NCI-H2029 treated with DMSO at 0.1 percent for 48 hours (cell line): ENCODE data around the gene TNS3.
A peak's percentile ranks its signal among the peaks of the same experiment; 100 is the strongest.
"Not testable (repeated sequence)": the region's sequence is repeated elsewhere in the genome, so short reads cannot be mapped to it uniquely, and the experiment has no call there.

Experiments used
- DNase-seq: peaks from one replicate; lab custom pipeline; 2025; lab: John Stamatoyannopoulos, UW

The TNS3 gene

DNA sequence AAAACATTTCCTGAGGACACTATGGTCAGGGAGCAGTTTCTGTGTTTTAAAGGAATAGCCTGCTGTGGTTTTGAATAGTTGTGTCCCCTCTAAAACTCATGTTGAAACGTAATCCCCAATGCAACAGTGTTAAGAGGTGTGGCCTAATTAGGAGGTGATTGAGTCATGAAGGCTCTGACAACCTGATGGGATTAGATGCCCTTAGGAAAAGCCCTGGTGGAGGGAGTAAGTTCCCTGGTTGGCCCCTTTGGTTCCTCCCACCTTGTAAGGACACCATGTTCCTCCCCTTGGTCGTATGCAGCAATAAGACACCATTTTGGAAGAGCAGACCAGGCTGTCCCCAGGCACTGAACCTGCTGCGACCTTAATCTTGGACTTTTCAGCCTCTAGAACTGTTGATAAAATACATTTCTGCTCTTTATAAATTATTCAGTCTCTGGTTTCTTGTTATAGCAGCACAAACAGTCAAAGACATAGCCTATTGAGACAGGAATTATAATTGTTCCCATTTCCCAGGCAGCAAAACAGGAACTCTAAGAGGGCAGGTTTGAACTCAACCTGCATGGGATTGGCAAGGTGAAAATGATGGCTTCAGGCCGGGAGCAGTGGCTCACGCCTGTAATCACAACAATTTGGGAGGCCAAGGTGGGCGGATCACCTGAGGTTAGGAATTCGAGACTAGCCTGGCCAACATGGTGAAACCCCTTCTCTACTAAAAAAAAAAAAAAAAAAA is 20.5 kb upstream of the TNS3 start:
- no peak for DNase-seq

GRCh38 chr7:47601881-47602249 is 20.0 kb upstream of the TNS3 start:
- DNase-seq, result no peak

DNA sequence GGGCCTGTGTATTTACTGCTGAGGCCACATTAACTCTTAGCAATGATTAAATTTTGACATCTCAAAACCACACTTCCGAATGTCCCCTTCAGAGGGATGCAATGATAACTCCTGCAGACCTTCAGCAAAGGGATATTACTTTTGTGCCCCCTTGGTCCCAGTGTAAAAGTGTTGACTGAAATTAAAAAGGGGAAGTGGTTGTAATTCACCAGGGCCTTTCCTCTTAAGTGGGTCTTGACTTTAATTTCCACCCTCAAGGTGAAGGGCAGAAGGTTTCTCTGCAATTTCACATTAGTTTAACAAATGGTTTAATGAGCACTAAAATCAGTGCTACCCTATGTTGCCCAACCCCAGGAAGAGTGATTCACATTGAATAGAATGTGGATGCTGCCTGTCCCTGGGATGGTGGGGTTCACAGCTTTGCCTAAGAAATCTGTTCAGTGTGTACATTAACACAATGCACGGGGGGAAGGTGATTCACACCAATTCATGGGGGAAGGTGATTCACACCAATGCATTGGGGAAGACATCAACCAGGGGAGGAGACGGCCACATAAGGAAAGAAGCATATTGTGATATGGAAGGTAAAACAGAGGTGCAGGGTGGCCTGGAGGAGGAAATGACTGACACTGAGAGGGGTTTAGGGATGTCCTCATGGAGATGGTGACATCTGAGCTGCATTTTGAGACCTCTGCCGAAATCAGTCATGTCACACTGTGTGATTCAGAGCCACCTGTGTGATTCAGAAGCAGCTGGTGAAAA is 19.4 kb upstream of the TNS3 start:
- no peak for DNase-seq

- no peak for DNase-seq
These were observed 18.5 kb upstream of the TNS3 start for GRCh38 chr7:47600199-47601118.

DNA sequence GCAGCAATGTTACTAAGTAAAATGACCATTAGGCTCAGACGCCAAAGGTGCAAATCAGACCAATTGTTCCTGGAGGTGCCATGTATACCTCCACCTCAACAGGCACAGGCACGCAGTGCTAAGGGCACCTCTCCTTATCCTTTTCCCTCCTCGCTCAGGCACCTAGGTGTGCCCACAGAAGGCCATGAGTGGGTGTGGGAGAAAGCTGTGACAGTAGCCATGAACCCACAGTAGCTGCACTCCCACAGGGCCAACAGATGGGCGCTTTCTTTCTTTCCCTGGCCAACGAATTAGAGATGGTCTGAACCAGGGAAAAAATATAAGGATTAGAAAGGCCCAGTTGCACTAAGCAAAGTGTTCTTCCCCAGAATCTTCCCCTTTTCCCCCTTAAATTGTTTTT is 15.5 kb upstream of the TNS3 start:
- DNase-seq, result no peak

DNA sequence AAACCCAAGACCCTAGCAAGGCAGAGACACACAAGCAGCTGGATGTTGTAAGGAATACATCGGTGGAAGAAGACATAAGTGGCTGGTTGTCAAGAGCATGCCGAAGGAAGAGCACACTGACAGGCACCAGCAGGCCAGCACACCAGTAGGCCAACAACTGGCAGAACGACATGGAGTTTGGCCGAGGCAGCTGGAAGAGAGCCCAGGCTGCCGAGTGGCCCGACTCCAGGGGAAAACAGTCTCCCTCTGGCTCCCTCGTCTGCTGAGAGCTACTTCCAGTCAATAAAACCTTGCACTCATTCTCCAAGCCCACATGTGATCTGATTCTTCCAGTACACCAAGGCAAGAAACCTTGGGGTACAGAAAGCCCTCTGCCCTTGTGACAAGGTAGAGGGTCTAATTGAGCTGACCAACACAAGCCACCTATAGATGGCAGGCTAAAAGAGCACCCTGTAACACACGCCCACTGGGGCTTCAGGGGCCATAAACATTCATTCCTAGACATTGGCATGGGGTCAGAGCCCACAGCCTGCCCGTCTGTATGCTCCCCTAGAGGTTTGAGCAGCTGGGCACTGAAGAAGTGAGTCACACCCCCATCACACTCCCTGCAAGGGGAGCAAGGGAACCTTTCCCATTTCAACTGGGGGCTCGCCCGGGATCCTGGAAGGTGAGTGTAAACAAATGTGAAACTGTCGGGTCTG is 14.7 kb upstream of the TNS3 start:
- no peak for DNase-seq

DNA sequence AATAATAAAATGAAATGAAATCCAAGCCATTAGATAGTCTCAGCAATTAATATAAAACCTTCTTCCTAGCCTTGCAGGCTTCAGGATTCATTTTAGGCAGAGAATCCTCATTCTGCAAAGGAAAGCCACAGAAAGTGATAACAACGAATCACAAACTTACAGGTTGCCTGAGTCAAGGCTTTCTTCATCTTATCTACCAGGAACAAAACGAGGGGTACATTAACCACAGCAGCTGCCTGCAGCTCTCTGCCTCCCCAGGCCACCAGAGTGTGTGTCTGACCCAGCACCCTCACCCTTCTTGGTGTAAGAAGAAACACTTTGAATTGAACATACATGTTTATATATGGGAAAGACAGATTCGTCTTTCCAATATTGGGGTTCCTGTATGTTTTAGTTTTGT is 12.5 kb upstream of the TNS3 start:
- no peak for DNase-seq

DNA sequence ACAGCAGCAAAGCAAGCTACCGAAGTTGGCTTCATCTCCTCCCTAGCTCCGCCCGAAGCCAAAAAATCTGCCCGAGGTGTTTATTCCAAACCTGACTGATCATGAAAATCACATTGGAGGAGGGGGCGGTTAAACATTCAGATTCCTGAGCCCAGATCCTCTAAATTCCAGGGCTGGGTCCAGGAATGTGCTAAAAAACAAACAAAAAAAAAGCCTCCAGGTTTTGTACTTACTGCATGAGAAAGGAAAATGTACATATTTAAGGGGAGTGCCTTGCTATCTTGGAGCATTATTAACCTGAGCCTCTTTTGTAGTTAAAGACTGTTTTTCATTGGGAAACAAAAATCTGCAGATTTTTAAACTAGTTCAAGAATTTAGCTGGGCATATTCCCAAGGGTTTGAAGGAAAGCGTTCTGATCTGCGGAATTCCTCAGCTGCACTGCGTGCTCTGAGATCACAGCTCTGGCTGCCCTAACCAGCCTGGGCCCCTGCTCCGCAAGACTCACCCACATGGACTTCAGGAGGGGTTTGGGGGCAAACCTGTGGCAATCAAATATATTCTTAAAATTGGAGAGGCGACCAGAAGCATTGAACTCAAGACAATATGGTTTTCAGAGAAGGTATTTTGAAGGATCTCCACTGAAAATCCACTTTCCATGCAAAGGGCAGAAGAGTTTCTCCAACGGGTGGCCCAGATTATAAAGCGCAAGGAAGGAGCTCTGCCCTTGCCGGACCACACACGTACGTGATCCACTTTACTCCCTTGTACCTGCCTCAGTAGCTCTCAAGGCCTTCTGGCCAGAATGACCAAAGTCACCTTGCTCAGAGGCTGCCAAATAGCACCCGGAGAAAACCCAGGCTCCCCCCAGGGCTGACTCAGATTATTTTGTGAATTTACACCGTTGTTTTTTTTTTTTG is 10.0 kb upstream of the TNS3 start:
- DNase-seq, result no peak

DNA sequence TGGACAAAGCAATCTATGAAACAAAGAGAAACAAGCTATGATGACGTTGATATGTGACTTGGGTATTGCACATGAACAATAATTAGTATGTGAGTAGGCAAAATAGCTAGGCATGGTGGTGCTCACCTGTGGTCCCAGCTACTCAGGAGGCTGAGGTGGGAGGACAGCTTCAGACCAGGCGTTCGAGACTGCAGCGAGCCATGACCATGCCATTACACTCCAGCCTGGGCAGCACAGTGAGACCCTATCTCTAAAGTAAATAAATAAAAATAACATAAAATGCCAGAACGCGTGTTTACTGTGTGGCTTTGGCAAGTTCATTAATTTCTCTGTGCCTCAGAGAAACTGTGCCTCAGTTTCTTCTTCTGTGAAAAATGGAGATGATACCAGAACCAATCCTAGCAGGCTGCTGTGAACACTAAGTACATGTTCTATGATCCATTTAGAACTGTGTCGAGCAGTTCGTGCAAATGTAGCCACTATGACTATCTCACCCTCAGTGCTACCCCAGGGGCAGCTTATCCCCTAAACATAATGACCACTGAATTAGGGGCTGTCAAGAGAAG is 9.3 kb upstream of the TNS3 start:
- DNase-seq, result no peak

DNA sequence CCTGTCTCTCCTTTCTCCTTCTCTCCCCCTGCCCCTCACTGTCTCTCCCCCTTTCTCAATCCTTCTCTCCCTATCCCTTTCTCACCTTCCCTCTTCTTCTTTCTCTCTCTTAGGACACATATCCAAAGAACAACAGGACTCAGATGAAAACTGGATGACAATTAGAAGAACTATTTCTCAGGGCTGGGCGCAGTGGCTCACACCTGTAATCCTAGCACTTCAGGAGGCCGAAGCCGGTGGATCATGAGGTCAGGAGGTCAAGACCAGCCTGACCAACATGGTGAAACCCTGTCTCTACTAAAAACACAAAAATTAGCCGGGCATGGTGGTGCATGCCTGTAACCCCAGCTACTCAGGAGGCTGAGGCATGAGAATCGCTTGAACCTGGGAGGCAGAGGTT is 8.3 kb upstream of the TNS3 start:
- not testable (repeated sequence) for DNase-seq

GRCh38 chr7:47588704-47589225 is 6.9 kb upstream of the TNS3 start:
- DNase-seq, result peak; percentile 24

GRCh38 chr7:47587976-47588375 is 6.1 kb upstream of the TNS3 start:
- peak; percentile 30 for DNase-seq

GRCh38 chr7:47587351-47587750 is 5.4 kb upstream of the TNS3 start:
- peak; percentile 91 for DNase-seq

DNA sequence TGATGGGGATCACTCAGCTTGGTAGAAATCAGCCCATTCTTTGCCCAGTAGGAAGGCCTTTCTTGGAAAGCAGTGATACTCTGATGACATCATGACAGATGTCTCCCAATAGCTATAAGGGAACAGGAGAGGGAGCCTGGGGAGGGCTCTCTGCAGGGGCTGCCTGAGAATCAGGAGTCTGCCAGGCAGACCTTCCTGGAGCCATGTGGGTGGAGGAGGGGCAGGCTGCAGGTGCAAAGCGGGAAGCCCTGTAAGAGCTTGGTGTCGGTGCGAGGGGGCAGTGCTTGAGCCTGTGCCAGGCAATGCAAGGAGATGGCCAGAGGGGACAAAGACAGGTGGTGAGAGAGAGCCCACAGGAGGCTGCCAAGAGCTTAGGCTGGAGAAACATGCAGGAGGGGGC is 5.0 kb upstream of the TNS3 start:
- DNase-seq, result peak; percentile 91

DNA sequence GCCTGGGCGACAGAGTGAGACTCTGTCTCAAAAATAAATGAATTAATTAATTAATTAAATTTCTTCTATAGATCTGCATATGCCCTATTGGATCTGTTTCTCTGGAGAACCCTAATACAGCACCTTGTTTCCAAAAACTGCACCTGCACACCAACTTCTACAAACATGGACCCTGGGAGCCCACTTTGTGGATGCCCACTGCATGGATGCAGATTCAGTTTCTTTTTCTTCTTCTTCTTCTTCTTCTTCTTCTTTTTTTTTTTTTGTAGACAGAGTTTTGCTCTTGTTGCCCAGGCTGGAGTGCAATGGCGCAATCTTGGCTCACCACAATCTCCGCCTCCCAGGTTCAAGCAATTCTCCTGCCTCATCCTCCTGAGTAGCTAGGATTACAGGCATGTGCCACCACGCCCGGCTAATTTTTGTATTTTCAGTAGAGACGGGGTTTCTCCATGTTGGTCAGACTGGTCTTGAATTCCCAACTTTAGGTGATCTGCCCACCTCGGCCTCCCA is 4.3 kb upstream of the TNS3 start:
- DNase-seq, result not testable (repeated sequence)

DNA sequence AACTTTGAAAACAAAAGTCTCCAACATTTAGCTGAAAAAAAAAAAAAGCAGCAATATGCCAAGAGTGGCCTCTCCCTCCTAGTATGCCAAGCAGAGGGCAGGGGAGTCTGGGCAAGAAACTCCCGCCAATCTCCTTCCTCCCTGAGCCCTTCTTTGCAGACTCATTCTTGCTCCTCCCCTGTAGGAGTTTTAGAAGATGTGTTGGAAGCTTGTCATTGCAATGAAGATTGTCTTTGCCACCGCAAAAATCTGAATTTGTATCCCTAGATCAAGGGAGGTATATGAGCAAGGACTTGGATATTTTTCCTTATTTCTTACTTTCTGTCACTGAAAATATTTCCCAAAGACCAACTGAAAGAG is 2.6 kb upstream of the TNS3 start:
- no peak for DNase-seq

DNA sequence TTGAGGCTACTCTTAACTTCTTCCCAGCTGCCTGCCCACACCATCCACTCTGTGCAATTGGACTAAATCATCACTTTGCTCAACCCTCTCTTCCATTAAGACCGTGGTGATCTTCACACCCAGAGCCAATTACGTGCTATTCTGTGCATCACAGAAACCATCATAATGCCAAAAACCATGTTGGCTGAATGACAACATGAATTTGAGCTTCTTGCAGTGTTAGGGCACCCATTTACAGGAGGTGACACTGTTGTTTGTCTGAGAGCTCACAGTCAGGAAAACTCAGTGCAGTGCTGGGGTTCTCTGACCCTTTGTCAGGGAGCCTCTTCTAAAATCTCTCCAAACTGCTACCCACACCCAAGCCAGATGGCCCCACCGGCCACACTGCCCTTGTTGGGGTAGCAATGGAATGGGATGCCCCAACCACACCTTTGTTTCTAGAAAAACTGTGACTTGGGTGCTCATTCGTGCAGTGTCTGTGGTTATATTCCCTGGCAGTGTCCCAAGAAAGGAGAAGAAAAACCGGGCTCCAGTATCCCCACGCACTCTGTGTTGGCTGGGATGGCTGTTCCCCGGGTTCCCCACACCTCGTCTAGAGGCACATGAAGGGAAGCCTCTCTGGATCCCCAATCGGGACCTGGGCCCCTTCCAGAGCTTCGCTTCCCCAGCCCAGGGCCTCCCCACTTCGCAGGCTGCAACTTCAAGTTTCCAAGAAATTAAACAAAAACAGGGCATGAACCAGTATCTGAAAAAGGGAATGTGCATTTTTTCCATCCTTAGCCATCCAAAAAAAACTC is 2.0 kb upstream of the TNS3 start:
- DNase-seq, result no peak

- DNase-seq, result no peak
These were observed 1.1 kb upstream of the TNS3 start for GRCh38 chr7:47582764-47583738.
